Natural killer cell (primary cell): ENCODE data around the gene HCFC1. TPM values are rescaled to one million over a fixed set of nuclear protein-coding genes. Genes with fewer than 3 reads are reported as not detected.
A peak's percentile ranks its signal among the peaks of the same experiment; 100 is the strongest.

ENCODE experiments used
- ATAC-seq, 3 donors: fragments of 150-1000 bp in 2 of 3; fragments of 200-7000 bp in 1 of 3; cut with Tn5 transposase; 1 replicate in 1 of 3; 2 replicates in 2 of 3; pipeline ENCODE4 v1.10.0; 2021; ENCODE audit warnings: mild to moderate bottlenecking in 2 of 3, moderate library complexity in 2 of 3
- DNase-seq, 2 donors: peaks; one replicate each; pipeline versions ENCODE4 v3.0.0 to v3.0.0-alpha.2; 2013 to 2021; ENCODE audit warnings: mixed read lengths in 1 of 2
- H3K27ac ChIP-seq: one replicate; pipeline ENCODE4 v1.5.1; 2013; ENCODE audit warnings: mild to moderate bottlenecking, low read length
- H3K27me3 ChIP-seq: one replicate; pipeline ENCODE4 v1.6.1; 2013; ENCODE audit warnings: low read length; ENCODE audit not compliant: control insufficient read depth, insufficient read depth
- H3K36me3 ChIP-seq: one replicate; pipeline ENCODE4 v1.6.1; 2013; ENCODE audit warnings: low read length; ENCODE audit not compliant: control insufficient read depth, insufficient read depth
- H3K4me1 ChIP-seq: one replicate; pipeline ENCODE4 v1.6.1; 2013; ENCODE audit warnings: low read length; ENCODE audit not compliant: control insufficient read depth, insufficient read depth
- H3K4me3 ChIP-seq: one replicate; pipeline ENCODE4 v1.5.1; 2013; ENCODE audit warnings: low read length
- H3K9me3 ChIP-seq: one replicate; pipeline ENCODE4 v1.6.1; 2013; ENCODE audit warnings: low read length; ENCODE audit not compliant: control insufficient read depth, insufficient read depth
- H3K27ac Mint-ChIP-seq, 2 donors: one replicate each; pipeline ENCODE4 v1.8.0; 2022; ENCODE audit warnings: mild to moderate bottlenecking in 2 of 2, mixed read lengths in 2 of 2, moderate library complexity in 1 of 2
- H3K27me3 Mint-ChIP-seq, 2 donors: one replicate each; pipeline ENCODE4 v1.8.0; 2022; ENCODE audit warnings: low read depth in 2 of 2, mixed read lengths in 2 of 2
- H3K36me3 Mint-ChIP-seq: one replicate; pipeline ENCODE4 v1.8.0; 2022; ENCODE audit warnings: mixed read lengths
- H3K4me1 Mint-ChIP-seq, 2 donors: one replicate each; pipeline ENCODE4 v1.8.0; 2022; ENCODE audit warnings: mixed read lengths in 2 of 2
- H3K4me3 Mint-ChIP-seq: one replicate; pipeline ENCODE4 v1.8.0; 2022; ENCODE audit warnings: mild to moderate bottlenecking, moderate library complexity, mixed read lengths
- H3K9me3 Mint-ChIP-seq, 2 donors: one replicate each; pipeline ENCODE4 v1.8.0; 2022; ENCODE audit warnings: mixed read lengths in 2 of 2
- CTCF ChIP-seq: fragments of 200-600 bp; IDR thresholded peaks from one replicate; pipeline ENCODE4 v1.8.0; 2022; ENCODE audit warnings: antibody characterized with exemption
- WGBS: methylation state at CpG from one replicate; pipeline ENCODE4 v1.1.7; 2013; ENCODE audit warnings: missing lambda C conversion rate; ENCODE audit not compliant: insufficient coverage; 5-methylcytosine and 5-hydroxymethylcytosine counted together
- intact Hi-C: fragments of 100-400 bp; cut with micrococcal nuclease; formaldehyde crosslinking; loops from one replicate; pipeline ENCODE4 v1.14.2; 2022
- total RNA-seq, 4 donors: library from RNA; stranded (reverse); fragments of 120-200 nt in 1 of 4; gene quantifications; one replicate each; pipeline versions ENCODE4 v1.2.3 to v1.2.4, GENCODE V29; 2013 to 2022

The HCFC1 gene
- total RNA-seq, 3 donors from 2014 or later (not counting 1 experiment from before 2014, with no cell fraction given) = 65.2 to 76.7 (median 67.5) TPM

GRCh38 chrX:153953342-153953830 lies 18.2 kb downstream of the HCFC1 start:
- intact Hi-C loops = loop anchor here (1.0 kb wide), 1 partner anchor 189 kb away; the partner anchor contains the start of gene PLXNB3
- Histone ChIP-seq H3K27ac (no peak overlapping the region), H3K27me3 (no peaks in the 10 kb centered on the region), H3K9me3 (no peaks in the 10 kb centered on the region), H3K36me3 (peaks cover 81% of the 10 kb centered on the region), H3K4me1 (peaks cover 26% of the 10 kb centered on the region), H3K4me3 (no peak overlapping the region)
- 31% methylated on average over 33 of the region's 33 CpGs for WGBS
- DNase-seq = peak; percentile 70 to 83
- no peaks in the 10 kb centered on the region for H3K27me3 Mint-ChIP-seq
- H3K4me1 Mint-ChIP-seq = peaks cover under 1 to 6% of the 10 kb centered on the region in 2 donors
- no peaks in the 10 kb centered on the region for H3K36me3 Mint-ChIP-seq
- H3K9me3 Mint-ChIP-seq = no peaks in the 10 kb centered on the region
- H3K4me3 Mint-ChIP-seq = no peak overlapping the region
- peak; percentile 85 for TF ChIP-seq CTCF
- ATAC-seq = peak; percentile 76 to 89 (median 79)
- H3K27ac Mint-ChIP-seq = peak overlapping the region; percentile 56 to 73

DNA sequence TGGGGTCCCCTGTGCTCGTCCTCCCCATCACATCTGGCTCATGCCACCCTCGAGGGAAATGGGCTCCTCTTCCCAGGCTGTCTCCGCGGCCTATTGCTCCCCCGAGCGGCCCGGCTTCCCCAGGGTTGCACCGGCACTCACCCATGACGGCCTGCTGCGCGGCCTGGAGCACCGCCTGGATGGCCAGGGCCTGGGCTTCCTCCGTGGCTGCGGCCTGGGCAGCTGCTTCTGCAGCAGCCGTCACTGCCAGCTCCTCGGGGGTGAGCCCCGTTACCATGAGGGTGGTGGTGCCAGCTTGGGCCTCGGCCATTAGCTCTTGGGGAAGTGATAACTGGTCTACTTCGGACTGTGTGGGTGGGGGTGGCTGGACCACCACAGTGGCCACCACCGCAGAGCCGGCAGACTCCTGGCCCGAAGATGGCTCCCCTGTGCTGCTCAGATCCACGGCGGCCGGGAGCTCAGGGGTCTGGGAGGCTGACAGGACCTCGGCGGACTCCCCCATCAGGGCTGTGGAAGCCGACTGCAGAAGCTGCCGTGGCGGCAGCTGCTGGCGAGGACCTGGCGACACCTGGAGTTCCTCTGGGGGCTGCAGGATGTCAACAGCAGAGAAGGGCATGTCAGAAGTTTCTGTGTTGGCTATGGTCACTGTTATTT lies 19.1 kb downstream of the HCFC1 start:
- 97% methylated on average over 31 of the region's 32 CpGs for WGBS

GRCh38 chrX:153951683-153952372 lies 19.8 kb downstream of the HCFC1 start:
- Histone ChIP-seq H3K4me3 (no peak overlapping the region), H3K4me1 (peaks cover 41% of the 10 kb centered on the region), H3K36me3 (peaks cover 73% of the 10 kb centered on the region), H3K27me3 (no peaks in the 10 kb centered on the region), H3K27ac (no peak overlapping the region), H3K9me3 (no peaks in the 10 kb centered on the region)
- TF ChIP-seq CTCF = no peak
- no peak for DNase-seq
- no peak for ATAC-seq
- Mint-ChIP-seq H3K9me3 (no peaks in the 10 kb centered on the region), H3K4me1 (peaks cover 11 to 19% of the 10 kb centered on the region in 2 donors), H3K36me3 (no peaks in the 10 kb centered on the region), H3K27ac (no peak overlapping the region), H3K27me3 (no peaks in the 10 kb centered on the region), H3K4me3 (no peak overlapping the region)
- intact Hi-C loops = no loop called here
- 99% methylated on average over 25 of the region's 28 CpGs for WGBS

More for the DNA sequence above, 19.1 kb downstream of the HCFC1 start:
- Mint-ChIP-seq H3K36me3 (no peaks in the 10 kb centered on the region), H3K27ac (no peak overlapping the region), H3K4me3 (no peak overlapping the region), H3K9me3 (no peaks in the 10 kb centered on the region), H3K27me3 (no peaks in the 10 kb centered on the region), H3K4me1 (peaks cover 7 to 12% of the 10 kb centered on the region in 2 donors)
- TF ChIP-seq CTCF = no peak
- H3K27ac ChIP-seq = no peak overlapping the region
- H3K4me1 ChIP-seq = peaks cover 35% of the 10 kb centered on the region
- H3K27me3 ChIP-seq = no peaks in the 10 kb centered on the region
- no peak overlapping the region for H3K4me3 ChIP-seq
- ATAC-seq = no peak
- H3K36me3 ChIP-seq = peaks cover 80% of the 10 kb centered on the region
- H3K9me3 ChIP-seq = no peaks in the 10 kb centered on the region
- intact Hi-C loops = loop anchor here (1.0 kb wide), 1 partner anchor 188 kb away; the partner anchor contains the start of gene PLXNB3
- no peak for DNase-seq
